Endothelial cell (in vitro differentiated cells): ENCODE data around the gene PALMD. TPM values are rescaled to one million over a fixed set of nuclear protein-coding genes. Genes with fewer than 3 reads are reported as not detected.

Experiments
- DNase-seq: peaks from one replicate; pipeline ENCODE4 v3.0.0; 2021; ENCODE audit warnings: low spot score
- H3K27ac Mint-ChIP-seq: one replicate; pipeline ENCODE4 v1.8.0; 2021; ENCODE audit warnings: mixed read lengths, inconsistent platforms; ENCODE audit not compliant: unreplicated experiment
- H3K27me3 Mint-ChIP-seq: one replicate; pipeline ENCODE4 v1.8.0; 2021; ENCODE audit warnings: mild to moderate bottlenecking, moderate library complexity, mixed read lengths, inconsistent platforms; ENCODE audit not compliant: unreplicated experiment
- H3K36me3 Mint-ChIP-seq: one replicate; pipeline ENCODE4 v1.8.0; 2021; ENCODE audit warnings: mild to moderate bottlenecking, low read depth, mixed read lengths, inconsistent platforms; ENCODE audit not compliant: unreplicated experiment
- H3K4me1 Mint-ChIP-seq: one replicate; pipeline ENCODE4 v1.8.0; 2021; ENCODE audit warnings: mild to moderate bottlenecking, mixed read lengths, inconsistent platforms; ENCODE audit not compliant: unreplicated experiment
- H3K4me3 Mint-ChIP-seq: one replicate; pipeline ENCODE4 v1.8.0; 2021; ENCODE audit warnings: mild to moderate bottlenecking, mixed read lengths, inconsistent platforms; ENCODE audit not compliant: unreplicated experiment
- H3K9me3 Mint-ChIP-seq: one replicate; pipeline ENCODE4 v1.8.0; 2021; ENCODE audit warnings: mixed read lengths, inconsistent platforms; ENCODE audit not compliant: unreplicated experiment
- CTCF ChIP-seq: fragments of 200-600 bp; sonication (generic); IDR thresholded peaks from one replicate; pipeline ENCODE4 v1.5.0; 2021; ENCODE audit warnings: antibody characterized with exemption; ENCODE audit not compliant: unreplicated experiment
- total RNA-seq: library from RNA; stranded (reverse); fragmentation: NEBNext Ultra II Directional; extraction: Animal tissue kit (Norgen Biotek cat#: 25700); gene quantifications from one replicate; pipeline ENCODE4 v1.2.1, GENCODE V29; 2021; ENCODE audit not compliant: unreplicated experiment

Gene PALMD
- total RNA-seq, 1 donor from 2014 or later, result 1.9 TPM

GRCh38 chr1:99650030-99650429, 4.1 kb downstream of the PALMD start:
- TF ChIP-seq CTCF, result no peak
- H3K9me3 Mint-ChIP-seq, result no peaks in the 10 kb centered on the region
- no peaks in the 10 kb centered on the region for H3K27me3 Mint-ChIP-seq
- H3K36me3 Mint-ChIP-seq, result no peaks in the 10 kb centered on the region
- H3K4me3 Mint-ChIP-seq, result no peak overlapping the region
- H3K4me1 Mint-ChIP-seq, result peaks cover 12% of the 10 kb centered on the region
- no peak overlapping the region for H3K27ac Mint-ChIP-seq
- DNase-seq, result no peak

DNA sequence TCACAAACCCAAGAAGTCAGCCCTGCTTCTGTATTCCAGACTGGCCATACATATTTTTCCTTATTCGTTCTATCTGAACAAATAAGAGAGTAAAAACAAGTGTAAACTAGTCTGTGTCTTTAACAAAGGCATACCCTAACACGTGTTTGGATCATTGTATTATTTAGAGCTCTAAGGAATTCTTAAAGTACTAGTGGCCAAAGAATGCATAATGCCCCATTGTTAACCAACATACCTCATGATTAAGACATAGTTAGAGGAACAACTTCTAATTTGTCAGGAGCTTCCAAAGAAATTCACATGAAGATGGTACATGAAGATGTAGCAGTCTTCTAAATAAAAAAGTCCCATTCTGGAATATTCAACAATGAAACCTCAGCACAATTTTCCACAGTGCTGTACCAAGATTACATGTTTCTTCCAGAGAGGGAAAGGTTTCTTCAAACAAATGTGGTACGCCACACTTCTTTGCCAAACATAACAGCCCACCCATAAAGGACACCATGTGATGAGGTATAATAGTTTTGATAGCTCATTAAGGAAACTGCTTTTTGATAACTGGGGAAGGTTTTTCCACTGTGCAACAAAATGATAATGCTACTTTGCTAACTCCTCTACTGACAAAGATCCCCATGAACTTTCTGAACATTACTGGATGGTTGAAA, 5.0 kb downstream of the PALMD start:
- Mint-ChIP-seq H3K4me1 (peaks cover 10% of the 10 kb centered on the region), H3K36me3 (no peaks in the 10 kb centered on the region), H3K4me3 (no peak overlapping the region), H3K27me3 (no peaks in the 10 kb centered on the region), H3K27ac (no peak overlapping the region), H3K9me3 (no peaks in the 10 kb centered on the region)
- no peak for TF ChIP-seq CTCF
- no peak for DNase-seq

DNA sequence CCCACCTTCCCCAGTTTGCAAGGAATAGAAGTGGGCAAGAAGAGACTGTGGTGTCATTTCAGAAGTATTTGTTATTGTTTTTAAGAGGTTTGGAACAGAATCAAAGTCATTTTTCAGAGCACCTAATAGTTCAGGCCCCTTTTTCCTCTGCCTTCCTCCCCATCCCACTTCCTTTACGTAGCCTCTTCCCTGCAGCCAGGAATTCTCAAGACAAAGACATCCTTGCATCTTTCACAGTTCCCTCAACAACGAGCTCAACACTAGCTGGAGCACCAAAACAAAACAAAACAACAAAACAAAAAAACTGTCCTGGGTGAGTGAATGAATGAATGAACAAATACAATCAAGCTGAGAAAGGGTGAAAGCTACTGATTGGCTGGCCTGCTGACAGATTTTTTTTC, 7.0 kb downstream of the PALMD start:
- Mint-ChIP-seq H3K4me1 (peaks cover 4% of the 10 kb centered on the region), H3K27ac (no peak overlapping the region), H3K9me3 (no peaks in the 10 kb centered on the region), H3K36me3 (no peaks in the 10 kb centered on the region), H3K27me3 (no peaks in the 10 kb centered on the region), H3K4me3 (no peak overlapping the region)
- DNase-seq, result no peak
- no peak for TF ChIP-seq CTCF

DNA sequence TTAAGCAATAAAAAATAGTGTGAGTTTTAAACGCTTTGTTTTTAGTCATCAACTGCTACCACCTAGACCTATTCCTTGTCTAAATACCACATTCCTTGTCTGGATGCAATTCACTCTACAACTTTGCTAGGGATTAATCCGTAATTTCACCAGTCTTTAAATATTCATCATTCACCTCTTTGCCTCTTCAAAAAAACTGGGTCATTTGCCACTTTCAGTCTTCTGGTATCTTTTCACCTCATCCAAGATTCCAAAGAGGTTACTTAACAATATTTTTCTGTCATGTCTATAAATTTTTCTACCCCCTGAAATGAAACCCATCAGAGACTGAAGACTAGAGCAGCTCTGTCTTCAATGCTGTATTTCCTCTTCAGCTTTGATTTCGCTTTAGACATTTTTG, 9.5 kb downstream of the PALMD start:
- DNase-seq, result no peak
- H3K27me3 Mint-ChIP-seq, result no peaks in the 10 kb centered on the region
- H3K9me3 Mint-ChIP-seq, result no peaks in the 10 kb centered on the region
- peaks cover 4% of the 10 kb centered on the region for H3K4me1 Mint-ChIP-seq
- H3K4me3 Mint-ChIP-seq, result no peak overlapping the region
- no peak overlapping the region for H3K27ac Mint-ChIP-seq
- H3K36me3 Mint-ChIP-seq, result no peaks in the 10 kb centered on the region
- no peak for TF ChIP-seq CTCF

DNA sequence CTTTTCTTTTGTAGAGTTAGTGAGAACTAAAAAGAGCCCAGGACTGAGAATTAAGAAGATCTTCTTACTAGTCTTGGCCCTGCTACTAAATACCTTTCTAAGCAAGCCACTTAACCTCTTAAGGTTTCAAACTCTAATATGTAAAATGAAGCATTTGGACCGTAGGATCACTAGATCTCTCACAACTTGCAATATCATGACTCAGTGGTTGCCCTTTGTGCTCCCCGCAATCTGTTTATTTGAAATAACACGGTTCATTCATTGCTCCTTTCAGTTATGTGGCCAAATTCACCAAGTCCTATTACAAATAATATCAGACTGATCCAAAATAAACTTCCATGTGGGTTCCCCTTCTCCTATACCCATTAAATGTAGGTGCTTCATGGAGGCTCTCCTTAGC, 10.8 kb downstream of the PALMD start:
- Mint-ChIP-seq H3K27ac (no peak overlapping the region), H3K9me3 (no peaks in the 10 kb centered on the region), H3K27me3 (no peaks in the 10 kb centered on the region), H3K4me3 (no peak overlapping the region), H3K36me3 (no peaks in the 10 kb centered on the region), H3K4me1 (peaks cover 5% of the 10 kb centered on the region)
- no peak for DNase-seq
- TF ChIP-seq CTCF, result no peak
